ENCODE results near the gene FBXO38.

FBXO38 gene

GRCh38 chr5:148484651-148485050 is 100.9 kb downstream of the FBXO38 start:
- Histone ChIP-seq H3F3A (ENCODE audit: low read depth) (no peaks in the 10 kb centered on the region), H3K79me2 (ENCODE audit: insufficient read depth, low read length) (no peaks in the 10 kb centered on the region), H4K20me1 (ENCODE audit: insufficient read depth, low read length, poor library complexity, severe bottlenecking) (no peaks in the 10 kb centered on the region), H3K4me2 (ENCODE audit: low read depth, low read length, poor library complexity, severe bottlenecking) (no peak overlapping the region), H3K27me3 (ENCODE audit: insufficient read depth, low read length, poor library complexity, severe bottlenecking) (no peaks in the 10 kb centered on the region), H3K9ac (ENCODE audit: low read depth, low read length, poor library complexity, severe bottlenecking) (no peak overlapping the region), H3K9me3 (ENCODE audit: insufficient read depth, low read depth, low read length) (no peaks in the 10 kb centered on the region), H3K36me3 (ENCODE audit: insufficient read depth, low read length) (no peaks in the 10 kb centered on the region), H3K4me3 (ENCODE audit: low read length, poor library complexity, severe bottlenecking) (no peak overlapping the region), H2AFZ (ENCODE audit: low read length) (no peak overlapping the region), H3K9me2 (replicated peaks; ENCODE audit: low read depth, low read length) (no peaks in the 10 kb centered on the region), H3K4me1 (ENCODE audit: insufficient read depth, low read length, poor library complexity, severe bottlenecking) (no peaks in the 10 kb centered on the region)
- TF ChIP-seq, protein P1, sequence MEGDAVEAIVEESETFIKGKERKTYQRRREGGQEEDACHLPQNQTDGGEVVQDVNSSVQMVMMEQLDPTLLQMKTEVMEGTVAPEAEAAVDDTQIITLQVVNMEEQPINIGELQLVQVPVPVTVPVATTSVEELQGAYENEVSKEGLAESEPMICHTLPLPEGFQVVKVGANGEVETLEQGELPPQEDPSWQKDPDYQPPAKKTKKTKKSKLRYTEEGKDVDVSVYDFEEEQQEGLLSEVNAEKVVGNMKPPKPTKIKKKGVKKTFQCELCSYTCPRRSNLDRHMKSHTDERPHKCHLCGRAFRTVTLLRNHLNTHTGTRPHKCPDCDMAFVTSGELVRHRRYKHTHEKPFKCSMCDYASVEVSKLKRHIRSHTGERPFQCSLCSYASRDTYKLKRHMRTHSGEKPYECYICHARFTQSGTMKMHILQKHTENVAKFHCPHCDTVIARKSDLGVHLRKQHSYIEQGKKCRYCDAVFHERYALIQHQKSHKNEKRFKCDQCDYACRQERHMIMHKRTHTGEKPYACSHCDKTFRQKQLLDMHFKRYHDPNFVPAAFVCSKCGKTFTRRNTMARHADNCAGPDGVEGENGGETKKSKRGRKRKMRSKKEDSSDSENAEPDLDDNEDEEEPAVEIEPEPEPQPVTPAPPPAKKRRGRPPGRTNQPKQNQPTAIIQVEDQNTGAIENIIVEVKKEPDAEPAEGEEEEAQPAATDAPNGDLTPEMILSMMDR (conservative IDR thresholded peaks at IDR 0.05; ENCODE audit: low read length), result no peak
- TF ChIP-seq EZH2phosphoT487 (IDR thresholded peaks at IDR 0.05; ENCODE audit: borderline replicate concordance), result no peak

GRCh38 chr5:148486456-148486855 is 102.7 kb downstream of the FBXO38 start:
- no peaks in the 10 kb centered on the region for H3K27me3 ChIP-seq (ENCODE audit: insufficient read depth, low read length, poor library complexity, severe bottlenecking)
- no peak for TF ChIP-seq EZH2phosphoT487 (IDR thresholded peaks at IDR 0.05; ENCODE audit: borderline replicate concordance)
- TF ChIP-seq, protein P1 (conservative IDR thresholded peaks at IDR 0.05; ENCODE audit: low read length), result no peak
- H3K9me2 ChIP-seq (replicated peaks; ENCODE audit: low read depth, low read length), result no peaks in the 10 kb centered on the region
- H3K79me2 ChIP-seq (ENCODE audit: insufficient read depth, low read length), result no peaks in the 10 kb centered on the region
- H3F3A ChIP-seq (ENCODE audit: low read depth), result no peaks in the 10 kb centered on the region
- no peak overlapping the region for H2AFZ ChIP-seq (ENCODE audit: low read length)
- H3K4me3 ChIP-seq (ENCODE audit: low read length, poor library complexity, severe bottlenecking), result no peak overlapping the region
- H3K4me1 ChIP-seq (ENCODE audit: insufficient read depth, low read length, poor library complexity, severe bottlenecking), result no peaks in the 10 kb centered on the region
- H3K9ac ChIP-seq (ENCODE audit: low read depth, low read length, poor library complexity, severe bottlenecking), result no peak overlapping the region
- no peaks in the 10 kb centered on the region for H3K36me3 ChIP-seq (ENCODE audit: insufficient read depth, low read length)
- H3K9me3 ChIP-seq (ENCODE audit: insufficient read depth, low read depth, low read length), result no peaks in the 10 kb centered on the region
- no peak overlapping the region for H3K4me2 ChIP-seq (ENCODE audit: low read depth, low read length, poor library complexity, severe bottlenecking)
- H4K20me1 ChIP-seq (ENCODE audit: insufficient read depth, low read length, poor library complexity, severe bottlenecking), result no peaks in the 10 kb centered on the region

DNA sequence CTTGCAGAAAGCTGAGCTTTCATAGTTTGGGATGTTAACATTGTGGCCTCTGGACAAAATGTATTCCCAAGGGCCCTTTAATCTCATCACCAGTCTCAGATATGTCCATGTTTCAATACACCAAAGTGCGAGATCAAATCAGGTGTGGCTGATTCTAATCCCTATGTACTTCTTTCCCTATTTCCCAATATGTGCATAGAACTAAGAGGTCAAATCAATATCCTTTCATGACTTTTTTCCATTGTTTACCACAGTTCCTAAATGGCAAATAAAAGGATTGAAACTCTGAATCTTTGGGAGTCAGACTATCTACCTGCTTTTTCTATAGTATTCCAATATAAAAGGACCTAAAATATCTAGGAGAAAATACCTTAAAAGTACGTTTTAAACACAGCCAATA is 105.0 kb downstream of the FBXO38 start:
- Histone ChIP-seq H2AFZ (ENCODE audit: low read length) (no peak overlapping the region), H3F3A (ENCODE audit: low read depth) (no peaks in the 10 kb centered on the region), H3K4me1 (ENCODE audit: insufficient read depth, low read length, poor library complexity, severe bottlenecking) (no peaks in the 10 kb centered on the region), H4K20me1 (ENCODE audit: insufficient read depth, low read length, poor library complexity, severe bottlenecking) (no peaks in the 10 kb centered on the region), H3K4me3 (ENCODE audit: low read length, poor library complexity, severe bottlenecking) (no peak overlapping the region), H3K36me3 (ENCODE audit: insufficient read depth, low read length) (no peaks in the 10 kb centered on the region), H3K27me3 (ENCODE audit: insufficient read depth, low read length, poor library complexity, severe bottlenecking) (no peaks in the 10 kb centered on the region), H3K9me3 (ENCODE audit: insufficient read depth, low read depth, low read length) (no peaks in the 10 kb centered on the region), H3K9me2 (replicated peaks; ENCODE audit: low read depth, low read length) (no peaks in the 10 kb centered on the region), H3K79me2 (ENCODE audit: insufficient read depth, low read length) (no peaks in the 10 kb centered on the region), H3K4me2 (ENCODE audit: low read depth, low read length, poor library complexity, severe bottlenecking) (no peak overlapping the region), H3K9ac (ENCODE audit: low read depth, low read length, poor library complexity, severe bottlenecking) (no peak overlapping the region)
- TF ChIP-seq, protein P1 (conservative IDR thresholded peaks at IDR 0.05; ENCODE audit: low read length), result no peak
- no peak for TF ChIP-seq EZH2phosphoT487 (IDR thresholded peaks at IDR 0.05; ENCODE audit: borderline replicate concordance)
